Body of pancreas (tissue), 4 donors: Measurements from ENCODE around the gene ZNF106.

Experiments
- POLR2A ChIP-seq, 3 donors: fragments of 450-650 bp; IDR thresholded peaks; one replicate each; pipeline ENCODE4 v1.6.1; 2016; ENCODE audit warnings: antibody characterized with exemption in 3 of 3, mild to moderate bottlenecking in 2 of 3
- TF ChIP-seq, protein P1 (sequence below), 7 experiments: fragments of 450-650 bp in 4 of 7; fragments of 200-600 bp in 3 of 7; sonication (generic) in 3 of 7; IDR thresholded peaks; one replicate each; pipeline ENCODE4 v1.5.1; 2016 to 2019; ENCODE audit warnings: antibody characterized with exemption in 7 of 7

GRCh38 chr15:42419369-42419768 is 71.6 kb downstream of the ZNF106 start:
- TF ChIP-seq POLR2A (IDR thresholded peaks at IDR 0.05): no peak
- TF ChIP-seq, protein P1, sequence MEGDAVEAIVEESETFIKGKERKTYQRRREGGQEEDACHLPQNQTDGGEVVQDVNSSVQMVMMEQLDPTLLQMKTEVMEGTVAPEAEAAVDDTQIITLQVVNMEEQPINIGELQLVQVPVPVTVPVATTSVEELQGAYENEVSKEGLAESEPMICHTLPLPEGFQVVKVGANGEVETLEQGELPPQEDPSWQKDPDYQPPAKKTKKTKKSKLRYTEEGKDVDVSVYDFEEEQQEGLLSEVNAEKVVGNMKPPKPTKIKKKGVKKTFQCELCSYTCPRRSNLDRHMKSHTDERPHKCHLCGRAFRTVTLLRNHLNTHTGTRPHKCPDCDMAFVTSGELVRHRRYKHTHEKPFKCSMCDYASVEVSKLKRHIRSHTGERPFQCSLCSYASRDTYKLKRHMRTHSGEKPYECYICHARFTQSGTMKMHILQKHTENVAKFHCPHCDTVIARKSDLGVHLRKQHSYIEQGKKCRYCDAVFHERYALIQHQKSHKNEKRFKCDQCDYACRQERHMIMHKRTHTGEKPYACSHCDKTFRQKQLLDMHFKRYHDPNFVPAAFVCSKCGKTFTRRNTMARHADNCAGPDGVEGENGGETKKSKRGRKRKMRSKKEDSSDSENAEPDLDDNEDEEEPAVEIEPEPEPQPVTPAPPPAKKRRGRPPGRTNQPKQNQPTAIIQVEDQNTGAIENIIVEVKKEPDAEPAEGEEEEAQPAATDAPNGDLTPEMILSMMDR (IDR thresholded peaks at IDR 0.05): no peak
